VCaP (cell line): Measurements from ENCODE around the gene PLBD1.
A peak's percentile ranks its signal among the peaks of the same experiment; 100 is the strongest.

ENCODE experiments used
- H3K27ac ChIP-seq: fragments of 450-650 bp; 2 replicates; pipeline ENCODE4 v1.5.1; 2017
- TF ChIP-seq, protein P1 (sequence below): fragments of 450-650 bp; conservative IDR thresholded peaks from 2 replicates; pipeline ENCODE4 v1.5.1; 2017; ENCODE audit warnings: mild to moderate bottlenecking, moderate library complexity

PLBD1 gene

DNA sequence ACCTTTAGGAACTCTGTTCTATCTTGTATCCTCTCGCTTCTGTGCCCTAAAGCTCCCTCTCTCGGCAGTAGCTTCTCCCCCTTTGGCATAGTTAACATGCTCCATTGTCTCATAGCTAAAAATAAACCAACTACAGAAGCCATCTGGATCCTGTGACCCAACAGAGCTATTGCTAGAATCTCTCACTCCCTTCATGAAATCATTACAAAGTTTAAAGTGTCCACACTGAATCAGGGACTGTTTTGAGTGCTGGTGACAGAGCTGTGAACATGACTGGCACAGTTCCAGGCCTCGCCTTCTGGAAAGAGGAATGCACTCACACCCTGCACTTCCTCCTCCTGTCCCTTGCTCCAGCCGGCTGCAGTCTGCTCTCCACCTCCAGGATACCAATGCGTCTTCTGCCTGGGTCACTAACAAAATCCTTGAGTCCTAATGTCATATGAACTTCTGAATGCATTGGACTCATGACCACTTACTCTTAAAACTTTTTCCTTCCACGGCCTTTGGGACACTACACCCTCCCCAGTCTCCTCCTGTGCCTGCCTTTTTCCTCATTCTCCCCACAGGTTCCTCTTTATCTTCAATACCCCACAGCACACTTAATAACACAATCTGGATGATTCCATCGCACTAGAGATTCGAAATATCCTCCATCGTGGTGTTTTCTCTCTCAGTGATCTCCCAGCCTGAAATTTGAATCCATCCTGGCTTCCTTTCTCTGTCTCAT lies 13.2 kb downstream of the PLBD1 start:
- TF ChIP-seq, protein P1, sequence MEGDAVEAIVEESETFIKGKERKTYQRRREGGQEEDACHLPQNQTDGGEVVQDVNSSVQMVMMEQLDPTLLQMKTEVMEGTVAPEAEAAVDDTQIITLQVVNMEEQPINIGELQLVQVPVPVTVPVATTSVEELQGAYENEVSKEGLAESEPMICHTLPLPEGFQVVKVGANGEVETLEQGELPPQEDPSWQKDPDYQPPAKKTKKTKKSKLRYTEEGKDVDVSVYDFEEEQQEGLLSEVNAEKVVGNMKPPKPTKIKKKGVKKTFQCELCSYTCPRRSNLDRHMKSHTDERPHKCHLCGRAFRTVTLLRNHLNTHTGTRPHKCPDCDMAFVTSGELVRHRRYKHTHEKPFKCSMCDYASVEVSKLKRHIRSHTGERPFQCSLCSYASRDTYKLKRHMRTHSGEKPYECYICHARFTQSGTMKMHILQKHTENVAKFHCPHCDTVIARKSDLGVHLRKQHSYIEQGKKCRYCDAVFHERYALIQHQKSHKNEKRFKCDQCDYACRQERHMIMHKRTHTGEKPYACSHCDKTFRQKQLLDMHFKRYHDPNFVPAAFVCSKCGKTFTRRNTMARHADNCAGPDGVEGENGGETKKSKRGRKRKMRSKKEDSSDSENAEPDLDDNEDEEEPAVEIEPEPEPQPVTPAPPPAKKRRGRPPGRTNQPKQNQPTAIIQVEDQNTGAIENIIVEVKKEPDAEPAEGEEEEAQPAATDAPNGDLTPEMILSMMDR: 0 out of 2 replicates have a peak, but pooled peaks have one; percentile 9
- H3K27ac ChIP-seq: no peak overlapping the region

DNA sequence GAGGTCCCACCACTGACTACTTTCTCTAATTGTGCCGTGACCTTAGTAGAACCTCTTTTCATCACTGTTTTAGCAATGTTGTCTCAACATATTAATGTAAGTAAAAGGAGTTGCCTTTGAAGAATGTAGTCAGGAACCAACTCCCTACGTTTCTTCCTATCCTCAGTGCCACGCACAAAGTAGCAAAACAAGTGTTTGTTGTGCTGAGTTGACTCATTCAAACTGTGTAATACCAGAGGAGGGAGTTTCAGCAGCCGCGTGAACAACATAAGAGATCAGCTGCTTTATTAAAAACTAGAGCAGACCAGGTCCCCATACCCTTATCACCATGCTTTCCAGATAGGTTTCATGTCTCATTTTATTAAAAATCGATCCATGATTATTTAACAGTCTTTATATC lies 19.1 kb downstream of the PLBD1 start:
- no peak overlapping the region for H3K27ac ChIP-seq
- TF ChIP-seq, protein P1: no peak

DNA sequence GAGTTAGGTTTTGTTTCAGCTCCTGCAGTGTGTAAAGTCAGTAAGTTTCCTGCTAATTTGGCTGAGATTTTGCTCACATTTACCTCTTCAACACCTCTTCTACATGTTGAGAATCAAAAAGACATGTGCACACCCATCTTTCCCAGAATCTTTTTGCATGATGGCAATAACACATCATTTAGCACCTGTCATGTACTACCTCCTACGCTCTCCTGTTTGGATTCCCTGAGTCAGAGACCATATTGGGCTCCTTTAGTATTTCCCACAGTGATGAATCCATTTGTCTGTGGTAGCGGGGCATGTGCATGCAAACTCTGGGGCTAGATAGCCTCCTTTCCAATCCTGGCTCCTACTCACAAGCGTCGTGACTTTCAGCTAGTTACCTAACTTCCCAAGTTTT lies 20.1 kb downstream of the PLBD1 start:
- H3K27ac ChIP-seq: no peak overlapping the region
- TF ChIP-seq, protein P1: no peak

DNA sequence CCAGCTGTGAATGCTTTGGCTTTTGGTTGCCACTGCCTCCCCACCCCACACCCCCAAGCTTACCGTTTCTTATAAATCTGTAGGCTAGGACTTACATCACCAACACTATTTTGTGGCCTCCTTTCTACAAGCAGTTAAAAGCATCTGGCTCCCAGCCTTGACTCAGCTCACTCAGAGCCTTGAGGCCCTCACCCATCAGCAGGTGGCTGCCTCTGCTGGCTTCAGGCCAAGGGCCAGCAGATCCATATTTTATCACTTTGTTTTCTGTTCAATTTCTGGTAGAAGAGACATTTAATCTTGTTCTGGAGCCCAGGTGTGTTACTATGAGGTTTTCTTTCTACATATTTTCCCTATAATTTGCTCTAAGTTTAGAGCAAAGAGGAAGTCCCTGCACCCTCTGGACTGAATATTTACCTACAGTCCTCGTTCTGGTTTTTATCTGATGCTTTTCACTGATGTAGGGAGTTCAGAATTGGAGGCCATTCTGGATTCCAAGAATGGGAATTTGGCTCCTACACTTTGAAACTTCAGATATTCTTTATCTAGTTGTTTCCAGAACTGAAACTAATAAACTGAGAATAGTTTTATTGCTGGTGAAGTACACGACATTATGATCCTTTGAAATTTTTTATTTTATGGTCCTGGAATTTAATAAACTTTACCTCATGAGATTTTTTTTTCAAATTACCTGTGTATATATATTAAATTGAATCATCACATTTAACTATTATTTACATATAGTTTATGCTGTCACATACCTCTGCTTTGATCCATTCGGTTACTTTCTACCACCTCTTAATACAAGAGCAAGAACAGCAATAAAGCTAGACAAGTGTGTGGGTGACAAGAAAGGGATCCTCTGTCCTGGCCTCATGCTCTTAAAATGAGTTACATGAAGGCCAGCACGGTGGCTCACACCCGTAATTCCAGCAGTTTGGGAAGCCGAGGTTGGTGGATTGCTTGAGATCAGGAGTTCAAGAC lies 22.2 kb downstream of the PLBD1 start:
- no peak overlapping the region for H3K27ac ChIP-seq
- TF ChIP-seq, protein P1: no peak

DNA sequence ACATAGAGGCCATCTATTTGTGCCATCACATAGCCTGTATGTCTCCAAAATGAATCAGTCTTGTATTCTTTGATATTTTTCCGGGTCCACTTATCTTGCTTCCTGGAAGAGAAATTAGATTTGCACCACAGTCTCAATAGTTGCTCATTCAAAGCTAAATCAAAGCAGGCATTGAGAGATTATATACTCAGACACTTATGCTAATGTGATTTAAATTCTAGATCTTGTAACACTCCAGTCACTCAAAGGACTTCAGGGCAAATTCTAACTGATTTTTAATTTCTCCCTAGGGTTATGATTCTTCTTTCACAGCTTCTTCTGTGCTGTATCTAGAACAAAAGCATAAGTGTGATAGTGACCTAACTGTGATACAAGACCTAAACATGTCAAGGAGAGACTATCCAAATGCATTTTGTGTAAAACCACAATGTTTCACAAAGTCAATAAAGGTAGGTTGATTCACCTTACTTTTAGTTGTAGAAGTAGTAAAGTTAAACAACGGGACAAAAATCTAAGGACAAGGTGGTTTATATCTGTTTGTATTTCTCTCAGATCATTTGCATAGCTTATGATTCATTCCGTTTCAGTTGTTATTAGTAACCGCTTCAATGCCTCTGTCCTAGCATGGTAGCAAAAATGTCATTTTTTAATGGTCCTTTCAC lies 26.8 kb downstream of the PLBD1 start:
- TF ChIP-seq, protein P1: no peak
- H3K27ac ChIP-seq: no peak overlapping the region

DNA sequence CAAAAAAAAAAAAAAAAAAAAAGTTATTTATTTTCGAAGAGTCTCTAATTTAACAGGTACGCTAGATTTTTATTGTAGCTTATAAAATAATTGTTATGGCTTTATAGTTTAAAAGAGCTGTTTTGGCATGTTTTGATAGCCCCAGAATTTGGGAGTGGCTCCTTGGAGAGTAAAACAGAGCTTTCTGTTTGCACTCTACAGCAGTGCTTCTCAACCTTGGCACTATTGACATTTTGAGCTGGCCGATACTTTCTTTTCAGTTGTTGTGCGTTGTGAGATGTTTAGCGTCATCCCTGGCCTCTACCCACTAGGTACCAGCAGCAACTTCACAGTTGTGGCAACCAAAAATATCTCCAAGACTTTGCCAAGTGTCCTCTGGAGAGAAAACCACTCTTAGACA lies 30.6 kb downstream of the PLBD1 start:
- peak overlapping the region; percentile 17; the same call in 1 of the 2 replicates for H3K27ac ChIP-seq

More for the DNA sequence above, 30.6 kb downstream of the PLBD1 start:
- TF ChIP-seq, protein P1: no peak
